BJ (cell line): ENCODE measurements around the gene TESK2. TPM values are rescaled to one million over a fixed set of nuclear protein-coding genes. Genes with fewer than 3 reads are reported as not detected.
A peak's percentile ranks its signal among the peaks of the same experiment; 100 is the strongest.
"Not testable (repeated sequence)": the region's sequence is repeated elsewhere in the genome, so short reads cannot be mapped to it uniquely, and the experiment has no call there.

Experiments
- CTCF ChIA-PET: fragments of 350-600 bp; formaldehyde crosslinking; extraction: SDS; loops from one replicate; lab custom pipeline; 2021; ENCODE audit warnings: antibody characterized with exemption, inconsistent platforms; lab: Yijun Ruan, JAX
- POLR2A ChIA-PET: fragments of 300-600 bp; sonication (Branson Sonifier 250); formaldehyde crosslinking; extraction: SDS; loops from one replicate; lab custom pipeline; 2021; ENCODE audit warnings: antibody characterized with exemption; lab: Charles Lee
- DNase-seq: peaks from one replicate; pipeline ENCODE4 v3.0.0-alpha.2; 2011; ENCODE audit warnings: low read depth
- H3K27me3 ChIP-seq: 2 replicates; pipeline ENCODE4 v1.6.0; 2011; ENCODE audit warnings: low read length; ENCODE audit not compliant: control insufficient read depth, insufficient read depth
- H3K36me3 ChIP-seq: 2 replicates; pipeline ENCODE4 v1.5.1; 2011; ENCODE audit warnings: low read length; ENCODE audit not compliant: control insufficient read depth, insufficient read depth
- H3K4me3 ChIP-seq: 2 replicates; pipeline ENCODE4 v1.5.1; 2011; ENCODE audit warnings: low read depth, mild to moderate bottlenecking, control low read depth, low read length
- polyA plus RNA-seq: library from polyadenylated mRNA; depleted of rRNA; stranded (reverse); fragments of >200 nt; gene quantifications from 2 replicates; pipeline ENCODE4 v1.2.3, GENCODE V29; 2011
- TF ChIP-seq, protein P1 (sequence below): IDR thresholded peaks from 2 replicates; pipeline ENCODE4 v1.5.1; 2011; ENCODE audit warnings: low read depth, mild to moderate bottlenecking, control low read depth, inconsistent platforms, low read length, moderate library complexity; ENCODE audit not compliant: insufficient read depth

Gene TESK2
- polyA plus RNA-seq, 1 experiment, result 2.5 TPM

DNA sequence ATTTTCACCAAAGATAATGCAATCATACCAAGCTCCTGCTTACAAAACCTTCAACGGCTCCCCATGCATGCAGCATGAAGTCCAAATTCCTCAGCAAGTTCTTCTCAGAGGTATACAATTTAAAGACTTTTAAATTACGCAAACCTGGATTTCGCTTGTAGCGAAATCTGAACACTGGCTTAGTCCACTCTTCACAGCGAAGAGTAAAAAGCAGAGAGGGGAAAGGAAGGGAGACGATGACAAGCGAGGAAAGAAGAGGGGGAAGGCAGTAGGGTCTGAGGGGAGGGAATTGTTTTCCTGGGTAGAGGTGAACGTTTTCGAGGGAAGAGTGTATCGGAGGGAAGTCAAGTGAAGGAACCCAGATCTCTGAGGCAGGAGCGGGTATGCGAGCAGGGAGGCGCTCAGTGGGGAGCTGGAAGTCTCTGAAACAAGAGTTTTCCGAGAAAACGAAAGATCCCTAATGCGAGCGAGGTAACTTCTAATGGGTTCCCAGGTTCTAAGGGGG, 790 bp downstream of the TESK2 start:
- Histone ChIP-seq H3K27me3 (no peaks in the 10 kb centered on the region), H3K4me3 (peak overlapping the region; percentile 74), H3K36me3 (no peaks in the 10 kb centered on the region)
- TF ChIP-seq, protein P1, sequence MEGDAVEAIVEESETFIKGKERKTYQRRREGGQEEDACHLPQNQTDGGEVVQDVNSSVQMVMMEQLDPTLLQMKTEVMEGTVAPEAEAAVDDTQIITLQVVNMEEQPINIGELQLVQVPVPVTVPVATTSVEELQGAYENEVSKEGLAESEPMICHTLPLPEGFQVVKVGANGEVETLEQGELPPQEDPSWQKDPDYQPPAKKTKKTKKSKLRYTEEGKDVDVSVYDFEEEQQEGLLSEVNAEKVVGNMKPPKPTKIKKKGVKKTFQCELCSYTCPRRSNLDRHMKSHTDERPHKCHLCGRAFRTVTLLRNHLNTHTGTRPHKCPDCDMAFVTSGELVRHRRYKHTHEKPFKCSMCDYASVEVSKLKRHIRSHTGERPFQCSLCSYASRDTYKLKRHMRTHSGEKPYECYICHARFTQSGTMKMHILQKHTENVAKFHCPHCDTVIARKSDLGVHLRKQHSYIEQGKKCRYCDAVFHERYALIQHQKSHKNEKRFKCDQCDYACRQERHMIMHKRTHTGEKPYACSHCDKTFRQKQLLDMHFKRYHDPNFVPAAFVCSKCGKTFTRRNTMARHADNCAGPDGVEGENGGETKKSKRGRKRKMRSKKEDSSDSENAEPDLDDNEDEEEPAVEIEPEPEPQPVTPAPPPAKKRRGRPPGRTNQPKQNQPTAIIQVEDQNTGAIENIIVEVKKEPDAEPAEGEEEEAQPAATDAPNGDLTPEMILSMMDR, result no peak
- ChIA-PET POLR2A (no interaction called here), CTCF (interaction anchor here (1.0 to 7.6 kb wide), 8 partner anchors 10 to 487 kb away, joined by 3 to 173 read pairs (median 6); partner anchors contain the start of genes CCDC163, HECTD3, HPDL and MMACHC)
- no peak for DNase-seq

DNA sequence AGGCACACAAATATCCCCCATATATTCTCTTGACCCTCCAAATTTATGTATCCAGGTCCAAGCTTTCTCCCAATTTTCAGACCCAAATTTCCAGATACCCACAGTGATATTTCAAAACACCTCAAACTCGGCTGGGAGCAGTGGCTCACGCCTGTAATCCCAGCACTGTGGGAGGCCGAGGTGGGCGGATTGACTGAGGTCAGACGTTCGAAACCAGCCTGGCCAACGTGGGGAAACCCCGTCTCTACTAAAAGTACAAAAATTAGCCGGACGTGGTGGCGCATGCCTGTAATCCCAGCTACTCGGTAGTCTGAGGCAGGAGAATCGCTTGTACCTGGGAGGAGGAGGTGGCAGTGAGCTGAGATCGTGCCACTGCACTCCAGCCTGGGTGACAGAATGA, 1.6 kb downstream of the TESK2 start:
- DNase-seq, H3K36me3 ChIP-seq, H3K27me3 ChIP-seq, H3K4me3 ChIP-seq: not testable (repeated sequence)
- ChIA-PET POLR2A (interaction anchor here (0.6 kb wide), 1 partner anchor 760 kb away, joined by 3 read pairs; no protein-coding TSS in a partner anchor), CTCF (interaction anchor here (1.0 to 7.6 kb wide), 3 partner anchors 11 to 471 kb away, joined by 3 to 173 read pairs (median 6); partner anchors contain the start of genes CCDC163 and MMACHC)

DNA sequence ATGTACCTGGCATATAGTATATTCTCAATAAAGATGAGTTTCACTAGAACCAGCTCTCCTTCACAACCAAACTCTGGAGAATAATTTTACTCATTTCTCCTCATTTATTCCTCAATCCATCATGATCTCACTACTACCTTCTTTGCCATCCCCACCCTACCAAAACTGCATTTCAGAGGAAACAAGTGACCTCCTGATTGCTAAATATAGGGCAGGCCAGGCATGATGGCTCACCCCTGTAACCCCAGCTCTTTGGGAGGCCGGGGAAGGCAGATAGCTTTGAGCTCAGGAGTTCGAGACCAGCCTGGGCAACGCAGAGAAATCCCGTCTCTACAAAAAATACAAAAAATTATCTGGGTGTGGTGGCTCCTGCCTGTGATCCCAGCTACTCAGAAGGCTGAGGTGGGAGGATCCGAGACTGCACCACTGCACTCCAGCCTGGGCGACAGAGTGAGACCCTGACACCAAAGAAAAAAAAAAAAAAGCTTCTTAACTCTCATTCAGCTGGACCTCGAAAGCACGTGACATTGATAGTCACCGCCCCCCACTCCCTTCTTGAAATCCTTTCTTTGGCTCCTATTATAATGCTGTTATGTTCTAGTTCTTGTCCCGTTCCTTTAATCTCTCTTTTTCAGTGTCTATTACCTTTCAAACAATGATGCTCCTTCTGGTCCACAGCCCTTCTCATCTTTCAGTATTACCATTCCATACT, 2.1 kb downstream of the TESK2 start:
- Histone ChIP-seq H3K36me3 (no peaks in the 10 kb centered on the region), H3K4me3 (no peak overlapping the region), H3K27me3 (no peaks in the 10 kb centered on the region)
- POLR2A ChIA-PET, result interaction anchor here (0.6 to 0.7 kb wide), 2 partner anchors 231 to 760 kb away, joined by 3 to 10 read pairs; no protein-coding TSS in a partner anchor
- no peak for DNase-seq
- CTCF ChIA-PET, result interaction anchor here (1.0 to 7.6 kb wide), 4 partner anchors 11 to 475 kb away, joined by 3 to 173 read pairs (median 7); partner anchors contain the start of genes CCDC163 and MMACHC
- TF ChIP-seq, protein P1, result no peak

DNA sequence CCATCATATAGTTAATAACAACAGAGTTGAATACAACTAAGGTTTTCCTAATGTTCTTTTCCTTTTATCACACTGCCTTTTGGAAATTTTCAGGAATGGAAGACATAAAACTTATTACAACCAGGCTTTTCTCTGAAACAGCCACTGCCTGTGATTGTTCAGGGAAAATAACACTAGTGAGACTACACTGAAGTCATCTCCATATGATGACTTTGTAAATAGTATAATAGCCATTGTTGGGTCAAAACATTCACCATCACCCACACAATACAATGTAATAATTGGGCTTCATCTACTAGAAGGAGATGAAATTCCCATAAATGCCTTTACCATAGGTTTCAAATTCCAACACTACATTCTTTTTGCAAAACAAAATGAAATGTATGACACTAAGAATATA, 5.0 kb downstream of the TESK2 start:
- DNase-seq, result no peak
- Histone ChIP-seq H3K4me3 (no peak overlapping the region), H3K27me3 (no peaks in the 10 kb centered on the region), H3K36me3 (no peaks in the 10 kb centered on the region)
- ChIA-PET CTCF (no interaction called here), POLR2A (no interaction called here)
- TF ChIP-seq, protein P1, result no peak

DNA sequence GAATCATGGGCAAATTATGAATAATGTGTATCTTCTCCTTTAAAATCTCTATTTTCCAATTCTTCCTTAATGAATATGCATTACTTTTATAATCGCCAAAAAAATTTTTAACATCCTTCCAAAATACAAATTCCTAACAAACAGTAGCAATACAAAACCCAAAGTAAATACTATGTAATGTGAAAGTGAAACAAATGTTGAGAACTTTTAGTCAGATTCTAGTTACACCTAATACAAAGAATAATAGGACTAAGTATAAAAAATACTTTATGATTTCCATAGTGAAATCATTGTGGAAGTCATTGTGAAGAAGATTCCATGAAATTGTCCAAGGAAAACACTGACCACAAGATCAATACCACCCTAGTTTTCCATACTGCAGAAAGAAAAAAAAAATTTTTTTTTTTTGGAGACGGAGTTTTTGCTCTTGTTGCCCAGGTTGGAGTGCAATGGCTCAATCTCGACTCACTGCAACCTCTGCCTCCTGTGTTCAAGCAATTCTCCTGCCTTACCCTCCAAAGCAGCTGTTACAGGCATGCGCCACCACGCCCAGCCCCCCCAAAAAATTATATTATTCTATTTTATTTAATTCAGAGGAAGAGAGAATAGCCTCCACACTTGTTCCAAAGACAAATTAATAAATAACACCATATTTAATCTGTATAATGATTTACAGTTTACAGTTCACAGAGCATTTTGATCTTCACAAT, 11.8 kb downstream of the TESK2 start:
- ChIA-PET POLR2A (interaction anchor here (0.5 kb wide), 1 partner anchor 123 kb away, joined by 8 read pairs; no protein-coding TSS in a partner anchor), CTCF (interaction anchor here (1.5 kb wide), 1 partner anchor 14 kb away, joined by 3 read pairs; no protein-coding TSS in a partner anchor)
- no peaks in the 10 kb centered on the region for H3K36me3 ChIP-seq
- no peak overlapping the region for H3K4me3 ChIP-seq
- TF ChIP-seq, protein P1, result no peak
- H3K27me3 ChIP-seq, result no peaks in the 10 kb centered on the region
- no peak for DNase-seq
